A673 (cell line): Measurements from ENCODE around the gene EGR4. TPM values are rescaled to one million over a fixed set of nuclear protein-coding genes. Genes with fewer than 3 reads are reported as not detected.

ENCODE experiments used
- BruUV-seq: library from RNA; stranded (reverse); fragments of 400-500 nt; replicated peaks from 2 replicates; lab custom pipeline; 2021; lab: Mats Ljungman, UMichigan
- CTCF ChIA-PET: fragments of 300-600 bp; sonication (Branson Sonifier 250); formaldehyde crosslinking; loops from one replicate; lab custom pipeline; 2022; ENCODE audit warnings: antibody characterized with exemption; lab: Charles Lee
- POLR2A ChIA-PET: fragments of 300-600 bp; sonication (Branson Sonifier 250); formaldehyde crosslinking; loops from one replicate; lab custom pipeline; 2022; ENCODE audit warnings: antibody characterized with exemption; ENCODE audit not compliant: low non-redundant PET; lab: Charles Lee
- DNase-seq: peaks from one replicate; pipeline ENCODE4 v3.0.0-alpha.2; 2015; ENCODE audit warnings: low spot score
- H3K27ac ChIP-seq: fragments of 200-600 bp; sonication (generic); 2 replicates; pipeline ENCODE4 v1.5.1; 2016; ENCODE audit warnings: mixed run types, low read depth, mild to moderate bottlenecking, mixed read lengths, antibody characterized with exemption, low read length; ENCODE audit not compliant: poor library complexity, severe bottlenecking
- H3K27me3 ChIP-seq: fragments of 200-600 bp; sonication (generic); replicated peaks from 2 replicates; pipeline ENCODE4 v1.6.1; 2017; ENCODE audit warnings: mixed run types, low read depth, mild to moderate bottlenecking, mixed read lengths, antibody characterized with exemption, low read length; ENCODE audit not compliant: insufficient read depth, poor library complexity
- H3K36me3 ChIP-seq: fragments of 200-600 bp; sonication (generic); 2 replicates; pipeline ENCODE4 v1.6.1; 2016; ENCODE audit warnings: mixed run types, mild to moderate bottlenecking, mixed read lengths, antibody characterized with exemption, low read length; ENCODE audit not compliant: insufficient read depth, poor library complexity, severe bottlenecking
- H3K4me1 ChIP-seq: fragments of 200-600 bp; sonication (generic); 2 replicates; pipeline ENCODE4 v1.6.1; 2017; ENCODE audit warnings: mixed run types, mild to moderate bottlenecking, mixed read lengths, antibody characterized with exemption, low read length; ENCODE audit not compliant: insufficient read depth, poor library complexity, severe bottlenecking
- H3K4me3 ChIP-seq: fragments of 200-600 bp; sonication (generic); 2 replicates; pipeline ENCODE4 v1.5.1; 2016; ENCODE audit warnings: low read depth, mixed run types, mild to moderate bottlenecking, mixed read lengths, low read length; ENCODE audit not compliant: poor library complexity, severe bottlenecking
- H3K9me3 ChIP-seq: fragments of 200-600 bp; sonication (generic); 2 replicates; pipeline ENCODE4 v1.6.1; 2016; ENCODE audit warnings: mixed run types, low read depth, mild to moderate bottlenecking, mixed read lengths, antibody characterized with exemption, low read length; ENCODE audit not compliant: poor library complexity, severe bottlenecking
- EZH2 ChIP-seq: fragments of 200-600 bp; sonication (generic); IDR thresholded peaks from 2 replicates; pipeline ENCODE4 v1.6.1; 2017; ENCODE audit warnings: borderline replicate concordance, low read depth, mild to moderate bottlenecking, mixed read lengths, antibody characterized with exemption, low read length; ENCODE audit not compliant: poor library complexity, severe bottlenecking
- intact Hi-C: fragments of 100-400 bp; cut with micrococcal nuclease; formaldehyde crosslinking; loops from one replicate; pipeline ENCODE4 v1.10.0; 2022; ENCODE audit not compliant: unreplicated experiment
- total RNA-seq: library from RNA; stranded (reverse); gene quantifications from 2 replicates; pipeline ENCODE4 v1.2.3, GENCODE V29; 2021
- TF ChIP-seq, protein P1 (sequence below): fragments of 300-800, 200-600 bp; sonication (generic); conservative IDR thresholded peaks from 2 replicates; pipeline ENCODE4 v1.5.1; 2017; ENCODE audit warnings: low read depth, mild to moderate bottlenecking, antibody characterized with exemption, low read length, moderate library complexity, mixed read lengths

Gene EGR4
- total RNA-seq, 1 experiment from 2014 or later, result 1.9 TPM

GRCh38 chr2:73284296-73285158 lies 8.8 kb downstream of the EGR4 start, which contains the start of gene FBXO41:
Gene FBXO41, minus strand, starts transcription at chr2:73284478. Its CDS starts 14,848 bp downstream, at chr2:73269630.
- peak; percentile 66 for DNase-seq

DNA sequence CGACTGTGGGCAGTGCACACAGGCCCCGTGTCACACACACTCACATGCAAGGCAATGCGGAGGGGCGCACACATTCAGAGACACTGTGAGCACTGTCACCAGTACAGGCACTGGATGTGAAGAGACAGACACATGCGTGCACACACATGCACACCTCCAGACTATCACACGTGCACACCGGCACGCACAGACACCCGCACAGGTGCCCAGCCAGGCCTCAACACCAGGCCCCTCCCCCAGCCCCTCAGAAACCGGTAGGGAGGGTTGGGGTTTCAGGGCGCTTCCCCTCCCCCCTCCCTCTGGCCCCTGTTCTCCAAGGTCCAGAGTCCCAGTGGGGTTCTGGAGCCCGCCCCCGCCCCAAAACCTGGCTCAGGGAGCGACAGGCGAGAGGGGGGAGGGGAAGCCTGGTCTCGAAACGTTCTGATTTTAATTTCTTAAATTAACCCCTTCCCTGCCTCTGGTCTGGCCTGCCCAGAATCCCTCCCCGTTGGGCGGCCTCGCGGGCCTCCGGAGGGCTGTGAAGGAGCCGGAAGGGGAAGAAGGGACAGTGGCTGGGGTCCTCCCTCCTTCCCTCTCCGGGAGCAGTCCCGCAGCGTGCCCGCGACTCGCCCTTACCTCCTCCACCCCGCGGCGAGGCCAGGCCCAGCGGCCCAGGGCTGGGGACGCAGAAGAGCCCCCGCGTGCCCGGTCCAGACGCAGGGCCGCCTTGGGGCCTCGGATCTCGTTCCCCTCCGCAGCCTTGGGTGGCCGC lies 9.6 kb downstream of the EGR4 start:
- H3K27ac ChIP-seq, result peak overlapping the region; percentile 66
- DNase-seq, result peak; percentile 16

More at GRCh38 chr2:73284296-73285158, 8.8 kb downstream of the EGR4 start, which contains the start of gene FBXO41:
- H3K27ac ChIP-seq, result peak within 1 kb of the TSS; percentile 66
- no peaks in the 10 kb centered on the region for H3K36me3 ChIP-seq
- no peak for TF ChIP-seq EZH2
- TF ChIP-seq, protein P1, sequence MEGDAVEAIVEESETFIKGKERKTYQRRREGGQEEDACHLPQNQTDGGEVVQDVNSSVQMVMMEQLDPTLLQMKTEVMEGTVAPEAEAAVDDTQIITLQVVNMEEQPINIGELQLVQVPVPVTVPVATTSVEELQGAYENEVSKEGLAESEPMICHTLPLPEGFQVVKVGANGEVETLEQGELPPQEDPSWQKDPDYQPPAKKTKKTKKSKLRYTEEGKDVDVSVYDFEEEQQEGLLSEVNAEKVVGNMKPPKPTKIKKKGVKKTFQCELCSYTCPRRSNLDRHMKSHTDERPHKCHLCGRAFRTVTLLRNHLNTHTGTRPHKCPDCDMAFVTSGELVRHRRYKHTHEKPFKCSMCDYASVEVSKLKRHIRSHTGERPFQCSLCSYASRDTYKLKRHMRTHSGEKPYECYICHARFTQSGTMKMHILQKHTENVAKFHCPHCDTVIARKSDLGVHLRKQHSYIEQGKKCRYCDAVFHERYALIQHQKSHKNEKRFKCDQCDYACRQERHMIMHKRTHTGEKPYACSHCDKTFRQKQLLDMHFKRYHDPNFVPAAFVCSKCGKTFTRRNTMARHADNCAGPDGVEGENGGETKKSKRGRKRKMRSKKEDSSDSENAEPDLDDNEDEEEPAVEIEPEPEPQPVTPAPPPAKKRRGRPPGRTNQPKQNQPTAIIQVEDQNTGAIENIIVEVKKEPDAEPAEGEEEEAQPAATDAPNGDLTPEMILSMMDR, result no peak
- H3K27me3 ChIP-seq, result peaks cover 3% of the 10 kb centered on the region
- peak within 1 kb of the TSS; percentile 78 for H3K4me3 ChIP-seq
- ChIA-PET POLR2A (no interaction called here), CTCF (interaction anchor here (1.0 kb wide), 1 partner anchor 72 kb away, joined by 3 read pairs; no protein-coding TSS in a partner anchor)
- no peaks in the 10 kb centered on the region for H3K9me3 ChIP-seq
- no peaks in the 10 kb centered on the region for H3K4me1 ChIP-seq
- intact Hi-C loops, result no loop called here
- BruUV-seq, result no TSS peak

More for the DNA sequence above, 9.6 kb downstream of the EGR4 start:
- Histone ChIP-seq H3K4me1 (no peaks in the 10 kb centered on the region), H3K27me3 (peaks cover 3% of the 10 kb centered on the region), H3K36me3 (no peaks in the 10 kb centered on the region), H3K9me3 (no peaks in the 10 kb centered on the region), H3K4me3 (peak overlapping the region; percentile 78)
- TF ChIP-seq, protein P1, result no peak
- TF ChIP-seq EZH2, result no peak
- ChIA-PET CTCF (interaction anchor here (1.0 kb wide), 1 partner anchor 71 kb away, joined by 3 read pairs; no protein-coding TSS in a partner anchor), POLR2A (no interaction called here)
- intact Hi-C loops, result no loop called here
- no TSS peak for BruUV-seq
